Frontal cortex (tissue), 4 donors: ENCODE measurements around the gene REEP6. TPM values are rescaled to one million over a fixed set of nuclear protein-coding genes. Genes with fewer than 3 reads are reported as not detected.
"Not testable (repeated sequence)": the region's sequence is repeated elsewhere in the genome, so short reads cannot be mapped to it uniquely, and the experiment has no call there.

Experiments
- DNase-seq, 2 donors: peaks; one replicate each; pipeline ENCODE4 v3.0.0; 2012; ENCODE audit warnings: low spot score in 2 of 2
- FAIRE-seq: peaks from 2 replicates; lab custom pipeline; 2012; peaks lifted over from hg19 to GRCh38; lab: Jason Lieb, UNC
- total RNA-seq: library from RNA; depleted of rRNA; stranded (reverse); fragments of >200 nt; gene quantifications from one replicate; pipeline ENCODE4 v1.2.3, GENCODE V29; 2014
- donor health status: control.
- donor health status: control.
- donor health status: control.

The REEP6 gene
- total RNA-seq, 1 donor from 2014 or later = 2.4 TPM

GRCh38 chr19:1532003-1532402, 41.0 kb downstream of the REEP6 start:
- FAIRE-seq = no peak
- DNase-seq = no peak

GRCh38 chr19:1533510-1534150, 42.6 kb downstream of the REEP6 start:
- FAIRE-seq = no peak
- no peak for DNase-seq

GRCh38 chr19:1534972-1535371, 44.0 kb downstream of the REEP6 start:
- FAIRE-seq (no peak), DNase-seq (no peak)

GRCh38 chr19:1535699-1536098, 44.7 kb downstream of the REEP6 start:
- FAIRE-seq, DNase-seq: not testable (repeated sequence)

- DNase-seq = no peak
- no peak for FAIRE-seq
These were observed 48.0 kb downstream of the REEP6 start for GRCh38 chr19:1538978-1539377.

GRCh38 chr19:1539749-1540148, 48.8 kb downstream of the REEP6 start:
- FAIRE-seq, DNase-seq: not testable (repeated sequence)

GRCh38 chr19:1540365-1540925, 49.5 kb downstream of the REEP6 start:
- no peak for FAIRE-seq
- DNase-seq = no peak

Other genes with a start within 250 kb of the REEP6 start
- 11.0 TPM for gene ATP5F1D, start 249.4 kb upstream of the REEP6 start, total RNA-seq
- 14.3 TPM for gene MIDN, start 242.6 kb upstream of the REEP6 start, total RNA-seq
- gene CIRBP, start 221.8 kb upstream of the REEP6 start, total RNA-seq = 573 TPM
- 8.6 TPM for gene FAM174C, start 215.7 kb upstream of the REEP6 start, total RNA-seq
- 13.0 TPM for gene EFNA2, start 205.3 kb upstream of the REEP6 start, total RNA-seq
- 27.7 TPM for gene NDUFS7, start 107.3 kb upstream of the REEP6 start, total RNA-seq
- 15.5 TPM for gene GAMT, start 89.6 kb upstream of the REEP6 start, total RNA-seq
- gene DAZAP1, start 83.6 kb upstream of the REEP6 start, total RNA-seq = 43.6 TPM
- gene RPS15, start 52.8 kb upstream of the REEP6 start, total RNA-seq = 276 TPM
- gene APC2, start 41.1 kb upstream of the REEP6 start, total RNA-seq = 116 TPM
- 17.9 TPM for gene C19orf25, start 12.0 kb upstream of the REEP6 start, total RNA-seq
- 3.7 TPM for gene PCSK4, start 831 bp upstream of the REEP6 start, total RNA-seq
- under 0.01 TPM for gene ADAMTSL5, start 21.8 kb downstream of the REEP6 start, total RNA-seq
- gene PLK5, start 32.9 kb downstream of the REEP6 start, total RNA-seq = not detected
- 55.0 TPM for gene MEX3D, start 77.1 kb downstream of the REEP6 start, total RNA-seq
- gene MBD3, start 101.7 kb downstream of the REEP6 start, total RNA-seq = 50.1 TPM
- 65.6 TPM for gene UQCR11, start 114.3 kb downstream of the REEP6 start, total RNA-seq
- gene TCF3, start 161.4 kb downstream of the REEP6 start, total RNA-seq = 16.7 TPM